Endothelial cell of umbilical vein (primary cell): ENCODE results near the gene GNRHR.

Source experiments
- CTCF ChIP-seq, 2 donors: IDR thresholded peaks; 1 replicate in 1 of 2; 2 replicates in 1 of 2; pipeline ENCODE4 v1.5.1; 2011; ENCODE audit warnings: low read length in 2 of 2, mild to moderate bottlenecking in 2 of 2, moderate library complexity in 2 of 2, control low read depth in 1 of 2, inconsistent platforms in 1 of 2, low read depth in 1 of 2; ENCODE audit not compliant: insufficient read depth in 1 of 2; ENCODE audit errors: extremely low read depth in 1 of 2
- MYC ChIP-seq: IDR thresholded peaks from one replicate; pipeline ENCODE4 v1.6.1; 2011; ENCODE audit warnings: mild to moderate bottlenecking, low read depth, low read length
- POLR2AphosphoS5 ChIP-seq: IDR thresholded peaks from 2 replicates; pipeline ENCODE4 v1.6.1; 2012; ENCODE audit warnings: low read depth, mild to moderate bottlenecking, control low read depth, low read length, moderate library complexity; ENCODE audit not compliant: insufficient read depth

- TF ChIP-seq CTCF (IDR thresholded peaks at IDR 0.05; ENCODE audit: extremely low read depth in 1 of 2, insufficient read depth in 1 of 2, low read depth in 1 of 2, low read length in 2 of 2), result peak; percentile 12 to 37
- TF ChIP-seq MYC, result peak; percentile 92
- TF ChIP-seq POLR2AphosphoS5, result peak; percentile 83
Measured at GRCh38 chr4:67700738-67701516, 53.3 kb downstream of the GNRHR start, which contains the start of gene UBA6.
